HUES64 (cell line): ENCODE results near the gene SFXN5.

Source experiments
- H3K27ac ChIP-seq: 2 replicates; pipeline ENCODE4 v1.7.0; 2013; ENCODE audit warnings: low read depth, low read length, inconsistent platforms
- H3K27me3 ChIP-seq: 2 replicates; pipeline ENCODE4 v1.6.1; 2013; ENCODE audit warnings: mild to moderate bottlenecking, low read length; ENCODE audit not compliant: insufficient read depth
- H3K36me3 ChIP-seq: 2 replicates; pipeline ENCODE4 v1.6.1; 2013; ENCODE audit warnings: mild to moderate bottlenecking, low read length; ENCODE audit not compliant: insufficient read depth
- H3K4me1 ChIP-seq: 2 replicates; pipeline ENCODE4 v1.6.1; 2013; ENCODE audit warnings: mild to moderate bottlenecking, low read length, moderate library complexity; ENCODE audit not compliant: insufficient read depth
- H3K4me3 ChIP-seq: 2 replicates; pipeline ENCODE4 v1.5.1; 2013; ENCODE audit warnings: mild to moderate bottlenecking, low read length, moderate library complexity
- H3K9ac ChIP-seq: 2 replicates; pipeline ENCODE4 v1.6.1; 2013; ENCODE audit warnings: mild to moderate bottlenecking, low read depth, low read length
- H3K9me3 ChIP-seq: 2 replicates; pipeline ENCODE4 v1.6.1; 2013; ENCODE audit warnings: low read depth, low read length; ENCODE audit not compliant: insufficient read depth
- WGBS: fragments of 150-250, 120-280 bp; methylation state at CpG from one replicate; pipeline ENCODE4 v1.1.7; 2013; ENCODE audit warnings: missing lambda C conversion rate; 5-methylcytosine and 5-hydroxymethylcytosine counted together

Gene SFXN5

DNA sequence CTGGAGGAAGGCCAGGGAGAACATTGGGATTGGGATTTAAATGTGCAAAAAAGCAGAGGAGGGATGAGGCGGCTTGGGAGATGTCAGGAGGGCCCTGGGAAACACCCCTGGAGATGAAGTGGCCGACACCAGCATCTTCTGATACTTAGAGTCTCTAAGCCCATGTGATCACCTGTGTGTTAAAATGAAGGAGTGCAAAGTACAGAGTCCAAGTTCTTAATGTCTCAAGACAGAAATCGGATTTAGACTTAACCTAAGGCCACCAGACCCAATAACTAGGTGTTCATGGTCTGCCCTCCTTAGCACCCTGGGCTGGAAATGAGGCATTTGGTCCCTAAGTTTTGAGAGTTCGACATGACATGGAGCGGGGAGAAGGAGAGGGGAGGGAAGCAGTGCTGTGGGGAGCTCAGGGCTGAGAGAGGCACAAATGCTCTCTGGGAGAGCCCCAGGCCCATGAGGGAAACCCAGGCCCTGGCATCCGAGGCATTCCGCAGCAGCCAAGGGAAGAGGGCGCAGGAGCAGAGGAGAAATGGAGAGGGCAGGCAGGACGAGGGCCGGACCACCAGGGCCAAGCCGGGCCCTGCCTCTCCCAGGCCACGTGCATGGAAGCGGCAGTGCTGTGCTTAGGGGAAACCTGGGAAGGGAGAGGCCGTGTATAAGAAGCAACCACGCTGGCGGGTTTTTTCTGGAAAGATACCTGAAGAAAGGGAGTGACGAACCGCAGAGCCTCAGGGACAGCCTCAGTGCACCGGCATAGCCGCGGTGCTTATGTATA, 63.3 kb downstream of the SFXN5 start:
- no peaks in the 10 kb centered on the region for H3K4me1 ChIP-seq
- WGBS = 91% methylated on average over 21 of the region's 21 CpGs
- H3K27me3 ChIP-seq = no peaks in the 10 kb centered on the region
- H3K4me3 ChIP-seq = no peak overlapping the region
- no peaks in the 10 kb centered on the region for H3K9me3 ChIP-seq
- no peak overlapping the region for H3K27ac ChIP-seq
- no peak overlapping the region for H3K9ac ChIP-seq
- H3K36me3 ChIP-seq = no peaks in the 10 kb centered on the region

DNA sequence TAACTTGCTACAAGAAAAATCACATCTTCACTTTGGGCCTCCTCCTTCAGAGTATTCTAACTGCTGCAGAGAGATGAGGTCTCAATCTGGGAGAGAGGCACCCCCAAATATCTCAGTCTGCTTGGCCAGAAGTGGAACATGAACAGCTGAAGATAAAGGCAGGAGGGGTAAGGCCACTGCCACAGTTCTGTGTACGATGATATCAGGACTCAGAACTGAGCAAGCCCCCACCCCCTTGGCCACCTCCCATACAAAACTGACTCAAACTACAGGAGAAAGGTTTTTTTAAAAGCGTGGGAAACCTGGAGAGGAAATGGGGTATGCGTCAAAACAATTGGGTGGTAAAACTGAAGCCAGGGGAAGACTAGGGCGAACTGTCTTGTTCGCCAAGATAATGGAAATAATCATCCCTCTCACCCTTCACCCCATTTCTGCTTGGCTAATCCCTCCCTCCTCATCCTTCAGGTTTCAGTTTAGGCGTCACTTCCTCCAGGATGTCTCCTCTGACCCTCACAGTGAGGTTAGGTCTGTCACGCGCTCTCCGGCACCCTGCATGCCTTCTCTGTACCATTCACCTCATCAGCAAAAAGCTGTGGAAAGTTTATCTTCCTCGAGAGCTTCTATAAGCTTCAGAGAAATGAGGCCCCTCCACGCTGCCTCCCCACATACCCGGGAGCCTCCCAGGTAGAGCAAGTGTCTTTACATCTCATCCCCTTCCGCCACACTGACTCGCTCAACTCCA, 64.4 kb downstream of the SFXN5 start:
- 96% methylated on average over 14 of the region's 14 CpGs for WGBS
- Histone ChIP-seq H3K4me1 (no peaks in the 10 kb centered on the region), H3K27me3 (no peaks in the 10 kb centered on the region), H3K9me3 (no peaks in the 10 kb centered on the region), H3K36me3 (no peaks in the 10 kb centered on the region), H3K4me3 (no peak overlapping the region), H3K27ac (no peak overlapping the region), H3K9ac (no peak overlapping the region)

DNA sequence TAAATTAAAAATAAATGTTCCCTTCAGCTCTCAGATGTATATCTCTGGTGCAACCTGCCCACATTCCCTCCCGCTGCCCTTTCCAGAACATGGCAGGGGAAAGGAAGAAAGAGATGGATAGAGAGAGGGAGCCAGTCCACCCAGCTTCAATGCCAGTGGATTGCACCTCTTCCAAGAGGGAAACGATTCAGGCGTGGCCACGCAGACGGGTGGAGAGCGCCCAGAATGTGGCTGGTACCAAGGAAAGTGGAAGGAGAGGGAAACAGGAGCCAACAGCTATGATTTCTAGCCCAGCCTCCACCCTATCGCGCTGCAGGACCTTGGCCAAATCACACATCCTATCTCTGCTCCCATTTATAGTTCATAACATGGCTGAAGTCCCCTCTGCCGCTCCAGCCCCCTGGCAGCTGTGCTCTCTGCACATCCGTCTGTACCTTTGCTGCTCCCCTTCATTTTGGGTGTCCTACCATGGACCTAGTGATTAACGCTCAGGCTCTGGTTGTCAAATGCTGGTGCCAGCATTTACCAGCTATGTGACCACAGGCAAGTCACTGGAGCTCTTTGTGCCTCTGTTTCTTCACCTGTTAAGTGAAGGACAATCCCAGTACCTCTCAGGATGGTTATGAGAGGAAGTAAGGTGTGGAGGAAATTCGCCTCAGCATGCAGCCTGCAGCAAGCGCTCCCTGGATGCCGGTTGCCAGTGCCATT, 66.5 kb downstream of the SFXN5 start:
- H3K9ac ChIP-seq = no peak overlapping the region
- no peak overlapping the region for H3K27ac ChIP-seq
- no peaks in the 10 kb centered on the region for H3K9me3 ChIP-seq
- 91% methylated on average over 14 of the region's 14 CpGs for WGBS
- no peaks in the 10 kb centered on the region for H3K27me3 ChIP-seq
- no peaks in the 10 kb centered on the region for H3K36me3 ChIP-seq
- H3K4me3 ChIP-seq = no peak overlapping the region
- H3K4me1 ChIP-seq = no peaks in the 10 kb centered on the region; the same call in 1 of the 2 replicates

DNA sequence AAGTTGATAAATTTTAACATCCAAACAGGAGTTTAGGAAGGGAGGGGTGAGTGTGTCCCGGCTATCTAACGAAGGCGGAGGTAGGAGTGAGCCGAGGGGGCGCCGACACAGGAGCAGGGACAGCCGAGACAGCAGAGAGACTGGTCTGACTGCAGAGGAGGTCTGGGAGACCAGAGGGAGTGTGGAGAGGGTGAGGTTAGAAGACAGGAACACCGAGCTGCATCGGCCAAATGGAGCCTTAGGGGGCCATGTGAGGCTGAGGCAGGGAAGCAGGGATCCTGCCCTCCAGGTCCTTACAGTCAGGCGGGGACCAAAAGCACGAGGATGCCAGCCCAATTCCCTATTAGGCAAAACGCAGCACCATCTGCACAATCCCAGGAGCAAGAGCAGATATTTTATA, 67.0 kb downstream of the SFXN5 start:
- H3K36me3 ChIP-seq = no peaks in the 10 kb centered on the region
- no peak overlapping the region for H3K9ac ChIP-seq
- no peak overlapping the region for H3K4me3 ChIP-seq
- no peaks in the 10 kb centered on the region for H3K9me3 ChIP-seq
- WGBS = 87% methylated on average over 12 of the region's 12 CpGs
- no peaks in the 10 kb centered on the region for H3K27me3 ChIP-seq
- no peaks in the 10 kb centered on the region; the same call in 1 of the 2 replicates for H3K4me1 ChIP-seq
- no peak overlapping the region for H3K27ac ChIP-seq

DNA sequence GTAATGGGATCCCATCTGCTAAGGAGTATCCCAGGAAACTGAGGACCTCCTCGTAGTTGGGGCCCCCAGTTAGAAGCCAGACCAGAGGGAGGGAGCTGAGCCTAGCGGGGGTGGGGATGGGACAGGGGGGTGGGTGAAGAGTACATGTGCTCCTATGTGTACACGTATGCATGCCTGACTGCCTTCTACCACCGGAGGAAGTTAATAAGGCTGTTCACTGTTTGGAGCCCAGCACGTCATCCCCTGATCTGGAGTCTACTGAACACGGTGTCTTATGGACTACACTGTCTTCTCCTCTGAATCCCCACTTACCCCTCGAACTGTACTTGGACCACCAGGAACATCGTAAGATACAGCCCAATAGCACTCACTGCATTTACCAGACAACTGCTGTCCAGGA, 68.5 kb downstream of the SFXN5 start:
- no peaks in the 10 kb centered on the region for H3K36me3 ChIP-seq
- no peaks in the 10 kb centered on the region for H3K27me3 ChIP-seq
- WGBS = 92% methylated on average over 8 of the region's 8 CpGs
- no peak overlapping the region for H3K4me3 ChIP-seq
- H3K4me1 ChIP-seq = no peaks in the 10 kb centered on the region; the same call in 1 of the 2 replicates
- H3K9me3 ChIP-seq = no peaks in the 10 kb centered on the region
- no peak overlapping the region for H3K27ac ChIP-seq
- H3K9ac ChIP-seq = no peak overlapping the region

DNA sequence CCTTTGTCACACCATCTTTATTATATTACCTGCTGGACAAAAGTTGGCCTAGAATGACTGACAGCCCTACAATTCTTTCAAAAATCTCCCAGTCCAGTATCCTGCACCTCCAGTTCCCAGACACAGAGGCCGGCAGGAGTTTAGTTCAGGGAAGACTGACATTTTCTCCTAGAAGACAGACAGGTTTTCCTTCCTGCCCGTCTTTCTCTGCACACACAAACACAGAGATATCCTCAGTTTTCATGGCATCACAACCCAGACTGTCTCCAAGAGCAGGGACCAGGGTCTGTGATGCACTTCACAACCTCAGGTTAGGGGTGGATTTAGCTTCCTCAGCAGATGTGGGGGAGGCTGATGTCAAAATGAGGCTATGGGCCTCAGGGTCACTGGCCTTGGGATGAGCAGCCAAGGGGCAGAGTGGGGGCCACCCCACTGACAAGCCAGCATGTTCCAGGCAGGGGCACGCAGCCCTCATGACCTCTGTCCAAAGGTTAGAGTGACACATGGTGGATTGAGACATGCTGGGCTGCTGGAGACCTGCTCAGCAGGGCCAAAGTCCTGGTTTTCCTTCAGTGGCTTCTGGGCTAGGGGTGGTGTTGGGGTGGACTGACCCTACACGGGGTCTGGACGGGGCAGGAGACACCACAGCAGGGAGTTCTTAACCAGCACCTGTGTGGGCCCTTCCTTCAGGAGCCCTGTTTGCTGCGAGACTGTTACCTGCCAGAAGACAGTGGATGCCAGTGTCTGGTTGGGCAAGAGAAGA, 70.5 kb downstream of the SFXN5 start:
- WGBS = 86% methylated on average over 6 of the region's 6 CpGs
- no peaks in the 10 kb centered on the region for H3K27me3 ChIP-seq
- no peak overlapping the region for H3K27ac ChIP-seq
- H3K9me3 ChIP-seq = no peaks in the 10 kb centered on the region
- no peak overlapping the region for H3K9ac ChIP-seq
- H3K36me3 ChIP-seq = no peaks in the 10 kb centered on the region
- H3K4me1 ChIP-seq = no peaks in the 10 kb centered on the region; the same call in 1 of the 2 replicates
- no peak overlapping the region for H3K4me3 ChIP-seq

DNA sequence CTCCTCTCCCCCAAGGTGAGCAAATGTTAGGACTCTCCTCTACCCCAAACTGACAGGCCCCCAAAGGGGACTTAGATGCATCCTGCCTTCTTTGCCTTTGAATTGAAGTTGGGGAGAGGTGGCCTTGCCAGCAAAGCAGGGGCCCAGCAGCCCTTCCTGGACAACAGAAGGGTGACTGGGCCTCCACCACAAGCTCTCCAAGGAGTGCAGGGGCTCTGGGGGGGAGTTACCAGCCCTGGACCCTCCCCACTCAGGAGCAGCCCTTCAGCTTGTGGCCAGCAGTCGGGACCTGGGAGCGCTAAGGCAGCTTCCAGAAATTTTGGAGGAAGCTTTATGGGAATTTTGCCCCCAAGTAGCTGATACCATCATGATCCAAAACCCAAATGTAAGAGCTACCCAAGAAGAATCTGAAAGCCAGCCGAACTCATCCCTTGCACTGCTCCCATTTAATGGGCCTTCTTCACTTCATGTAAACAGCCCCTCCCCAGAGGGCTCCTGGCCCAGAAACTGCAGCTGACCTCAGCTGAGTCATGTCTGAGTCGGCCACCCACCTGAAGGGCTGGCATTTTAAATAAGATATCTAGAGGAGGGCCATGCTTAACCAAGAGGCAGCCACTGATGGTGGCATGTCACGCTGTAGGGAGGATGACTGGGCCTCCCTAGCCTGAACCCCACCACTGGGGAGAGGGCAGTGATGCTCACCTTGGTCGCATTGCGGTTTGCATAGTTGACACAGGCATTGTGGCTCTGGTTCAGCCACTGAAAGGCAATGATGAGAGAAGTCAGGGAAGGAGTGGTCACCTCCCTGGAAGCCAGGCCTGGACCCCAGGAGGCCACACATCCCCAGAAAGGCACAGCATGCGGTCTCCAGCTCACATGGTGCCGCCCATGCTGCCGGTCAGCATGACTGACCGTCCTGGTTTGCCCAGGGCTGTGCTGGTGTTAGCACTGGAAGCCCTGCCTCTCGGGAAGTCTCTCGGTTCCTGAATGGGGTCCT, 71.5 kb downstream of the SFXN5 start:
- Histone ChIP-seq H3K36me3 (no peaks in the 10 kb centered on the region), H3K9ac (no peak overlapping the region), H3K9me3 (no peaks in the 10 kb centered on the region), H3K4me1 (no peaks in the 10 kb centered on the region; the same call in 1 of the 2 replicates), H3K4me3 (no peak overlapping the region), H3K27me3 (no peaks in the 10 kb centered on the region), H3K27ac (no peak overlapping the region)
- WGBS = 87% methylated on average over 13 of the region's 13 CpGs

DNA sequence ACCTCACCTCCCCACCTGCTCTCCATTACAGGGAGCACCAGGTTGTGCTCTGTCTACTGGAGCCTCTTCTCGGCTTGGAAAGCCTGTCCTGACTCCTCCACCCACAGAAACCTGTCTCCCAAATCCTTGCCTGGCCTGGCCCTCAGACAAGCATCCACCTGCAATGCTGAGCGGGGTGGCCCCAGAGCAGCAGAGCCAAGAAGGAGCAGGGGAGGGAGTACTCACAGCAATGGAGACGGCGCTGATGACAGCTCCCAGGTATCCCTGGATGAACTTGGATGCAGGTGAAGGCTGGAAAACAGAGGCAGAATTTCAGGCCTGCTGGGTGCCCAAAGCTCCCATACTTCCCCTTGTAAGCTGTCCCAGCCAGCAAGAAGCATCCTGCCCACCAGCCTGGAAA, 72.8 kb downstream of the SFXN5 start:
- Histone ChIP-seq H3K4me1 (no peaks in the 10 kb centered on the region; the same call in 1 of the 2 replicates), H3K27me3 (no peaks in the 10 kb centered on the region), H3K36me3 (no peaks in the 10 kb centered on the region), H3K9me3 (no peaks in the 10 kb centered on the region), H3K4me3 (no peak overlapping the region), H3K9ac (no peak overlapping the region), H3K27ac (no peak overlapping the region)
- WGBS = 89% methylated on average over 4 of the region's 4 CpGs

DNA sequence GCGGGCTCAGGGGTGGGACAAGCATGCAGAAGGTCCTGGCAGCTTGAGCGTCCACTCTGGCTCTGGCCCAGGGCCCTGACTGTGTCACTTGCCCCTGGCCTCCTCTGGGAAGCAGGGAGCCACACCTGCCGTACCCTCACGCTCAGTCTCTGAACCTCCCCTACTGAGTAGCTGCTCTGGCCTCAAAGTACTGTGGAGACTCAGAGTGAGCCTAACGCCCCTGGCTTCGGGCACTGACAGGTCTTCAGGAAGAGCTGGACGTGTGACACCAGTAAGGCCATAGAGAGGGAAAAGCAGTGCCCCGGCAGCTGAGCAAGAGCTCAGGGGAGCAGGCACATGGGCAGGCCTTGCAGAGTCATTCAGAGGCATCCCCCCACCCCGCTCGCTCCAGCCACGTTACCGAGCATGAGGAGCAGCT, 73.3 kb downstream of the SFXN5 start:
- no peak overlapping the region for H3K27ac ChIP-seq
- no peak overlapping the region for H3K9ac ChIP-seq
- no peaks in the 10 kb centered on the region for H3K9me3 ChIP-seq
- no peaks in the 10 kb centered on the region for H3K27me3 ChIP-seq
- H3K36me3 ChIP-seq = no peaks in the 10 kb centered on the region
- no peak overlapping the region for H3K4me3 ChIP-seq
- WGBS = 95% methylated on average over 12 of the region's 12 CpGs
- no peaks in the 10 kb centered on the region; the same call in 1 of the 2 replicates for H3K4me1 ChIP-seq

DNA sequence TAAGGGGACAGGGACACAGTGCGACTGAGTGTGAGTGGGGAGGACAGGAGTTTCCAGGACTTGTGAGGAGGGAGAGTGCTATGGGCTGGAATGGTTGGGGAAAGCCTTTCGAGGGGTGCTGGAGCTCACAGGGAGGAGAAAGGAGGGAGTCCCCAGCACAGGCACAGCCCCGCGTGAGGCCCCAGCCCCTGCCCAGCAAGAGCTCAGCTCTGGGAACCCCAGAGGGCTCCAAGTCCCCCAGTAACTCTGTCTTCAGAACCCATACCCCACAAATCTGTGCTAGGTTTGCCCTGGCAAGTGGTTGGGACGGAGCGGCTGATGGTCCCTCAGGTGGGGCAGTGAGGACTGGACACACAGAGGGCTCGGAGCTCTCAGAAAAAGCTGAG, 75.4 kb downstream of the SFXN5 start:
- H3K27me3 ChIP-seq = no peaks in the 10 kb centered on the region
- H3K9ac ChIP-seq = no peak overlapping the region
- no peaks in the 10 kb centered on the region for H3K36me3 ChIP-seq
- H3K9me3 ChIP-seq = no peaks in the 10 kb centered on the region
- no peak overlapping the region for H3K4me3 ChIP-seq
- H3K27ac ChIP-seq = no peak overlapping the region
- 98% methylated on average over 7 of the region's 7 CpGs for WGBS
- no peaks in the 10 kb centered on the region; the same call in 1 of the 2 replicates for H3K4me1 ChIP-seq
